Naive thymus-derived CD8-positive, alpha-beta T cell (primary cell): Measurements from ENCODE around the gene DUOX1. TPM values are rescaled to one million over a fixed set of nuclear protein-coding genes. Genes with fewer than 3 reads are reported as not detected.

Source experiments
- ATAC-seq, 2 donors: fragments of 150-1000 bp; cut with Tn5 transposase in 1 of 2; sonication (Bioruptor Pico), chemical (Tn5 transposase) in 1 of 2; 1 replicate in 1 of 2; 2 replicates in 1 of 2; pipeline ENCODE4 v1.10.0; 2021; ENCODE audit warnings: mild to moderate bottlenecking in 2 of 2, moderate library complexity in 2 of 2
- POLR2A ChIA-PET: fragments of 350-600 bp; sonication (Branson Sonifier 250); formaldehyde crosslinking; loops from one replicate; lab custom pipeline; 2021; ENCODE audit warnings: antibody characterized with exemption; lab: Charles Lee
- DNase-seq, 10 donors: peaks; one replicate each; pipeline versions ENCODE4 v3.0.0 to v3.0.0-alpha.2; 2020 to 2022
- H3K27ac Mint-ChIP-seq, 10 donors: one replicate each; pipeline ENCODE4 v1.8.0; 2020 to 2022; ENCODE audit warnings: mild to moderate bottlenecking in 10 of 10, mixed read lengths in 10 of 10, moderate library complexity in 4 of 10, inconsistent platforms in 1 of 10
- H3K27me3 Mint-ChIP-seq, 5 donors: one replicate each; pipeline ENCODE4 v1.8.0; 2021 to 2022; ENCODE audit warnings: mixed read lengths in 5 of 5
- H3K36me3 Mint-ChIP-seq, 3 donors: one replicate each; pipeline ENCODE4 v1.8.0; 2020 to 2022; ENCODE audit warnings: mixed read lengths in 3 of 3, mild to moderate bottlenecking in 2 of 3, inconsistent platforms in 1 of 3
- H3K4me1 Mint-ChIP-seq, 4 donors: one replicate each; pipeline ENCODE4 v1.8.0; 2021 to 2022; ENCODE audit warnings: mixed read lengths in 4 of 4
- H3K4me3 Mint-ChIP-seq, 10 donors: one replicate each; pipeline ENCODE4 v1.8.0; 2020 to 2022; ENCODE audit warnings: mild to moderate bottlenecking in 10 of 10, mixed read lengths in 10 of 10, moderate library complexity in 6 of 10, inconsistent platforms in 1 of 10
- H3K9me3 Mint-ChIP-seq, 9 donors: one replicate each; pipeline ENCODE4 v1.8.0; 2020 to 2022; ENCODE audit warnings: mixed read lengths in 9 of 9, mild to moderate bottlenecking in 3 of 9, inconsistent platforms in 1 of 9, moderate library complexity in 1 of 9
- polyA plus RNA-seq, 3 donors: library from polyadenylated mRNA; unstranded; fragments of 300-500 nt; fragmentation: Illumina TruSeq; gene quantifications; one replicate each; pipeline ENCODE4 v1.2.3, GENCODE V29; 2021
- total RNA-seq, 8 experiments: library from RNA in 2 of 8; stranded (reverse) in 2 of 8; gene quantifications; one replicate each; pipeline ENCODE4 v1.2.3 and lab custom pipeline; 2021 to 2026

Gene DUOX1
- total and polyA plus RNA-seq, 5 experiments from 2014 or later: 0.35 to 3.7 (median 0.40) TPM; not detected in 2

DNA sequence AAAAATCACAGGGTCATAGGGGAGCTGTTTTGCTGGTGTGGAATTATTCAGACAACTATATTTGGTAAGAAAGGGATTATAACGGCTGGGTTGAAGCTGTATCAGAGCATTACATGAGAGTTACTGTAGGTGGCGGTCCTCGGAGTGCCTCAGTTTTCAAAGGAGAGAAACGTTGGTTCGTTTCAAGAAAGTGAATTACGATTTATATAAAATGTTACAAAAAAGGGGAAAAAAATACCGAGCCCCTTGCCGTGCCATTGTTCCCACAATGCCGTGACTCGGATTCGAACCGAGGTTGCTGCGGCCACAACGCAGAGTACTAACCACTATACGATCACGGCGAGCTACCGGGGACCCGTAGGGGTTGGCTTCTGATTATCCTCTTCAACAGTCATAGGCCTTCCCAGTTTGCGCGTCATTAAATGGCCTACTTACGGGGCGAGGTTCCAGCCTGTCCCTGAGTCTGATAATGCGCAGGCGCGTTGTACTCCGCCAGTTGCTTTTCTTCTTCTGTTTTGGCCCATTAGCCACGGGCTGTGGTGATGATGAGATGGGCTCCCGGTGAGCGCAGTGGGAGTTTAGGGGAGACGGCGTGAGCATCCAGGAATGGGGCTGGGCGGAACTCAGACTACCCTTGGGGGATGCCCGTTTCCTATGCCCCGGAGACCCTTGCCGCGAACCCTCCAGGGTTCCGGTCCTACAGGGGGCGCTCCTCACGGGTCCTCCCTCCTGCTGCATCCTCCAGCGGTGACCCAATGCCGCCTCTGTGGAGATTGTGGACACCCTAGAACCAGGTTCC lies 68.7 kb downstream of the DUOX1 start:
- peaks cover 0 to 5% (median 0%) of the 10 kb centered on the region in 9 donors for H3K9me3 Mint-ChIP-seq
- H3K36me3 Mint-ChIP-seq: no peaks in the 10 kb centered on the region
- POLR2A ChIA-PET: interaction anchor here (0.7 to 5.2 kb wide), 16 partner anchors 9 to 910 kb away, joined by 3 to 88 read pairs (median 5); partner anchors contain the start of genes BLOC1S6, GOLM2 and SHF
- peaks cover 0 to 19% (median 15%) of the 10 kb centered on the region in 4 donors for H3K4me1 Mint-ChIP-seq
- H3K27me3 Mint-ChIP-seq: peaks cover 0 to 4% (median 0%) of the 10 kb centered on the region in 5 donors
- ATAC-seq (peak; percentile 62 to 70), DNase-seq (peak; percentile 74 to 99 (median 98))
- no peak overlapping the region for H3K4me3 Mint-ChIP-seq
- H3K27ac Mint-ChIP-seq: no peak overlapping the region

DNA sequence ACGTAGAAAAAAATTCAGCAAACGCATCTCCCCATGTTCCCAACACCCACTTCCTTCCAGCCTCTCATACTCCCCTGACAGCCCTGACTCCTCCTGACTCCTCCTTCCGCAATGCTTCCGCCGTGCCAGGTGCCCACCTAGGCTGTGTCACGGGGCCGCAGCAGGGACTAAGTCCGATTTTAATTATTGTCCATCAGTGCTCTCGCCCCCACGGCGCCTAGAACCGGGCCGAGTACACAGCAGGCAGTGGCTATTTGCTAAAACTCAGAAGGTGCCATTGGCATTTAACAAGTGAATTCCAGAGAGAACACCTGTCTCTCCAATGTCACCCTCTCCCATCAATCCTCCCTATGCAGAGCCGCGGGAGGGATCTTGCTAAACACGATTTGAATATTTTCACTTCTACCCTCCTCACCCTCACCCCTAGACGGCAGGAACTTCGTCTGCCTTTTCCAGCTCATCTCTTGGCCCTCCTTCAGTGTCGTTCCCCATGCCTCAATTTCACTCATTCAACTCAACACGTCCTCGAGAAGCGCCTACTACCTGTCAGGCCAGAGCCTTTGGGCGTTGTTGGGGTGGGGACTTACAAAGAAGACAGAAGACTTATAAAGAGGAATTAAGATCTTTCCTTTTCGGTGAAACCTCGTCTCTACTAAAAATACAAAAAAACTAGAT lies 69.5 kb downstream of the DUOX1 start:
- peaks cover 0 to 5% (median 0%) of the 10 kb centered on the region in 9 donors for H3K9me3 Mint-ChIP-seq
- POLR2A ChIA-PET: interaction anchor here (0.7 to 5.2 kb wide), 11 partner anchors 8 to 911 kb away, joined by 3 to 88 read pairs (median 14); partner anchors contain the start of genes GOLM2 and SHF
- ATAC-seq (no peak), DNase-seq (peak in 7 of 10 donors; percentile 9 to 73 (median 53))
- no peaks in the 10 kb centered on the region for H3K36me3 Mint-ChIP-seq
- H3K4me1 Mint-ChIP-seq: peaks cover 0 to 19% (median 15%) of the 10 kb centered on the region in 4 donors
- H3K27ac Mint-ChIP-seq: no peak overlapping the region
- H3K27me3 Mint-ChIP-seq: peaks cover 0 to 4% (median 0%) of the 10 kb centered on the region in 5 donors
- no peak overlapping the region for H3K4me3 Mint-ChIP-seq

DNA sequence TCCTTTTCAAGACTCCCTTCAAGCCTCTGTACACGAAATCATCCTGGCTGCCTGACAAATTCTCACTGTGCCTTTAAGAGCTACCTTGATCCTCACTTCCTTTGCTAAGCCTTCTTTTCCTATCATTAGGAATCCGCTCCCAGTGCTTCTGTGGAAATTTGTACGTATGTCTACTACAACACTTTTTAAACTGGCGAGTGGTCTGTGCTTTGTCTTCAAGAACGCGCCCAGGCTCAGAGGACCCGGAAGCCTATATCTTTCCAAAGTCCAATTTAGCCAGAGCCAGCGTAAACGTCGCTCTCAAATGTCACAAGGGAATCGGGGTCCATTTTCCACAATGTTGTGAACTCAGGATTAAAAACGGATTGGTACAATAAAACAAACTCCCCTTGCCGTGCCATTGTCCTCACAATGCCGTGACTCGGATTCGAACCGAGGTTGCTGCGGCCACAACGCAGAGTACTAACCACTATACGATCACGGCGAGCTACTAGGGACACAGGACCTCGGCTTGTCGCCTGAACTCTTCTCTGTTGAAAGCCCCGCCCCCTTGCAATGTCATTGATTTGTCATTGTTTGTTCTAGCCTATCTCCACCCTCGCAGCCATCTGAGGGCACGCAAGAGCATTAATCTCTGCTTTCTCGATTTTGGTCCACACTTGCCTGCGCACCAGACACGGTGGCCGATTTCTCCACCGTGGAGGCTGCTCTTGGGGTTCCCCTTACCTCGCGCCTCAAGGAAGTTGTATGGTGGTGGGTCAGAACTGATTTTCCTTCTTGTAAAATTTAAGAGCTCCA lies 70.4 kb downstream of the DUOX1 start:
- Mint-ChIP-seq H3K27ac (no peak overlapping the region), H3K9me3 (peaks cover 0 to 5% (median 0%) of the 10 kb centered on the region in 9 donors), H3K27me3 (peaks cover 0 to 4% (median 0%) of the 10 kb centered on the region in 5 donors), H3K36me3 (no peaks in the 10 kb centered on the region), H3K4me3 (no peak overlapping the region), H3K4me1 (peaks cover 4 to 22% (median 18%) of the 10 kb centered on the region in 4 donors)
- POLR2A ChIA-PET: interaction anchor here (0.6 to 5.2 kb wide), 24 partner anchors 8 to 772 kb away, joined by 3 to 88 read pairs (median 4); partner anchors contain the start of genes BLOC1S6, CTDSPL2, EIF3J and SHF
- ATAC-seq: peak; percentile 64 to 66
- peak; percentile 80 to 99 (median 98) for DNase-seq

DNA sequence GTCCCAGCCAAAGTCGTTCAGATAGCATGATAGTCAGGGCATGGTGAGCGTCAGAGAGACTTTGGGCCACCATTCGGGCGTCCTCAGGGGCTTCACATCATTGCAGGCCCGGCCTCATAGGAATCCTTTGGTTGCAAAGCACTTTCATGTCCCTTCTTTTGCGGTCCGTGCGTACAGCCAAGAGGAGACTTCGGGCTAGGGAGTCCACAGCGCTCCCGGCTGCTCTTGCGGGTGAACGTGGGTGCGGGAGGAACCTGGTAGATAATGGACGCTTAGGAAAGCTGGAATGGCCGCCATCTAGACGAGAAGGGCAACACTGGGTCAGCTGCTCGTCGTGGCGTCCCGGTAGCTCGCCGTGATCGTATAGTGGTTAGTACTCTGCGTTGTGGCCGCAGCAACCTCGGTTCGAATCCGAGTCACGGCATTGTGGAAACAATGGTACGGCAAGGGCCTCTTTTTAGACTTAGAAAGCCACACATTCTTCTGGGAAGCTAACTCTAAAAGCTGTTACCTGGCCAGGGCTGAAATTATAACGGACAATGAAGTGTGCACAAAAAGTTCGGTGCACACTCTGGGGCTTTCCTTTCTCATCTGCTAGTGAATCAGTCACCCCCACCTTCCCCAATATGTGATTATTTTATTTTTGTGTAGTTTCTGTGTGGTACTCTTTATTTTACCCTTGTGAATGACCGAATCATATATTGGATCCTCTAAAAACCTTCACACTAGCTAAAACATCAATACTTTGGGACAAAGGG lies 71.2 kb downstream of the DUOX1 start:
- no peaks in the 10 kb centered on the region for H3K36me3 Mint-ChIP-seq
- H3K4me1 Mint-ChIP-seq: peaks cover 8 to 22% (median 19%) of the 10 kb centered on the region in 4 donors
- H3K27me3 Mint-ChIP-seq: peaks cover 0 to 4% (median 0%) of the 10 kb centered on the region in 5 donors
- H3K4me3 Mint-ChIP-seq: no peak overlapping the region
- peaks cover 0 to 5% (median 0%) of the 10 kb centered on the region in 9 donors for H3K9me3 Mint-ChIP-seq
- peak; percentile 19 to 27 for ATAC-seq
- no peak overlapping the region for H3K27ac Mint-ChIP-seq
- POLR2A ChIA-PET: interaction anchor here (0.7 to 5.2 kb wide), 22 partner anchors 9 to 773 kb away, joined by 3 to 88 read pairs (median 4); partner anchors contain the start of genes BLOC1S6, CTDSPL2 and SHF
- DNase-seq: peak in 9 of 10 donors; percentile 51 to 83 (median 68)

DNA sequence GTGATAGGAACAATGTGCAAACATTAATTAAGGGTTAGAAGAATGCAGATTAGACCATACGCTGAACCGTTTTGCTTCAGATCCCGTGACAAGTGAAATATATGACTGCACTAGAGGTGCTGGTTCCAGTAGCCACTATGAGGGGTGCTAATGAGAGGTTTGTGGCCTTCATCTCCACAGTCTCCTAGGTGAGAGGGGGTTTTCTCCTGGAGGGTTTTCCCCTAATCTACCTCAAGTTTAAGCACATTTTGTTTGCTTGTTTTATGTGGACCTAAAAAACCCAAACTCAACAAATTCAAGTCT lies 71.7 kb downstream of the DUOX1 start:
- Mint-ChIP-seq H3K36me3 (no peaks in the 10 kb centered on the region), H3K27ac (no peak overlapping the region), H3K4me3 (no peak overlapping the region), H3K27me3 (peaks cover 0 to 4% (median 1%) of the 10 kb centered on the region in 5 donors), H3K4me1 (peaks cover 8 to 22% (median 19%) of the 10 kb centered on the region in 4 donors), H3K9me3 (peaks cover 0 to 5% (median 0%) of the 10 kb centered on the region in 9 donors)
- ATAC-seq: no peak
- POLR2A ChIA-PET: interaction anchor here (0.8 to 5.2 kb wide), 15 partner anchors 8 to 774 kb away, joined by 3 to 88 read pairs (median 6); partner anchors contain the start of genes BLOC1S6, CTDSPL2 and SHF
- DNase-seq: no peak

DNA sequence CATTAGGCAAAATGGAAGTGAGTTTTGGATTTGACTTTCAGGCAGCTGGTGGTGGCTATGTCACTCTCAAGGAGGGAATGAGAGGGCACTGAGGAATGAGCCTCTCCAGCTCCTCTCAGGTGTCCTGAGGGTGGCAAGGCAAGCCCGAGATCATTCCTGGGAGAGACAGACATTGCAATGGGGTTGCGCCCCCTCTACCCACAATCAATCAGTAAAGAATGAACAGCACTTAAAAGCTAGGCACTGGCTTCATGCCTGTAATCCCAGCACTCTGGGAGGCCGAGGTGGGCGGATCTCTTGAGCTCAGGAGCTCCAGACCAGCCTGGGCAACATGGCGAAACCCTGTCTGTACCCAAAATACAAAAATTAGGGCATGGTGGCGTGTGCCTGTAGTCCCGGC lies 72.1 kb downstream of the DUOX1 start:
- peaks cover 0 to 6% (median 4%) of the 10 kb centered on the region in 5 donors for H3K27me3 Mint-ChIP-seq
- no peak for ATAC-seq
- POLR2A ChIA-PET: interaction anchor here (1.1 to 5.2 kb wide), 7 partner anchors 8 to 201 kb away, joined by 3 to 88 read pairs (median 17); partner anchors contain the start of gene SHF
- no peak for DNase-seq
- peaks cover 8 to 22% (median 19%) of the 10 kb centered on the region in 4 donors for H3K4me1 Mint-ChIP-seq
- no peak overlapping the region for H3K4me3 Mint-ChIP-seq
- peaks cover 0 to 5% (median 0%) of the 10 kb centered on the region in 9 donors for H3K9me3 Mint-ChIP-seq
- H3K27ac Mint-ChIP-seq: no peak overlapping the region
- no peaks in the 10 kb centered on the region for H3K36me3 Mint-ChIP-seq

DNA sequence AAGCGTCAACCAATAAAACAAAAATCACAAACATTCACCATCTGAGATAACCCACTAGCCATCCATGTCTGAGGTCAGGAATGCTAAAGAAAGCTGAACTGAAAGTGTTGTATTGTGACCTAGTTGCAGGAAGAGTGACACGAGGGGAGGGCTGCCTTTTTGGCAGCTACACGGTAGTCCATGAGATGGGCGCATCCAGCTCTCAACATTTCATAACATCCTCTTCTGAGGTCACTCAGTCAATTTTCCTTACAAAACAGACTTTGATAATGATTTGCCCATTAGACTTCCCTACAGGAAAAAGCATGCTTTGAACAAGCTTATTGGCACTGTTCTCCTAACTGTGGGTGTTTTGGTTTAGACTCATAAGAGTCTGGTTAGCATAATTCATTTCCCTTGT lies 73.4 kb downstream of the DUOX1 start:
- Mint-ChIP-seq H3K4me3 (no peak overlapping the region), H3K4me1 (peaks cover 8 to 18% (median 15%) of the 10 kb centered on the region in 4 donors), H3K9me3 (peaks cover 0 to 5% (median 0%) of the 10 kb centered on the region in 9 donors), H3K27me3 (peaks cover 3 to 19% (median 7%) of the 10 kb centered on the region in 5 donors), H3K36me3 (no peaks in the 10 kb centered on the region), H3K27ac (peak overlapping the region in 1 of 10 donors; percentile 7)
- ATAC-seq: no peak
- DNase-seq: no peak
- POLR2A ChIA-PET: interaction anchor here (0.7 to 1.1 kb wide), 3 partner anchors 40 to 199 kb away, joined by 3 to 5 read pairs (median 4); a partner anchor contains a TSS

DNA sequence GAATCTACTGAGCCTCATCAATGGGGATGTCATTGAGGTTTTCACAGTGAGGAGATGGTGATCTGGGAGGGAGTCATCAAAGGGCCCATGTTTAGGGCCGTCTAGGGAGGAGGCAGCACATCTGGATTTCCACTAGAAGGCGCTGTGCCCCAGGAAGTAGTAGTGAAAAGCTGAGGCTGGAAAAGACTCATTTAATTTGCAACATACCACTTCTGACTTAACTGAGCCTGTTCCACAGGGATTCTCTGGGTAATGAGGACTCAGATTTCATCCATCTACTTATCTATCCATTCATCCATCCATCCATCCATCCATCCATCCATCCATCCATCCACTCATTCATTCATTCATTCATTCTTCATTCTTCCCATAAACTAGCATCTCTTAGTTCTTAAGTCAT lies 75.4 kb downstream of the DUOX1 start:
- DNase-seq (peak in 9 of 10 donors; percentile 29 to 72 (median 47)), ATAC-seq (no peak)
- Mint-ChIP-seq H3K27ac (peak overlapping the region in 2 of 10 donors; percentile 40 to 86), H3K27me3 (peaks cover 5 to 23% (median 11%) of the 10 kb centered on the region in 5 donors), H3K4me3 (no peak overlapping the region), H3K36me3 (no peaks in the 10 kb centered on the region), H3K9me3 (no peaks in the 10 kb centered on the region), H3K4me1 (peaks cover 3 to 8% (median 4%) of the 10 kb centered on the region in 4 donors)
- POLR2A ChIA-PET: interaction anchor here (1.3 kb wide), 1 partner anchor 17 kb away, joined by 4 read pairs; the partner anchor contains the start of gene SHF

DNA sequence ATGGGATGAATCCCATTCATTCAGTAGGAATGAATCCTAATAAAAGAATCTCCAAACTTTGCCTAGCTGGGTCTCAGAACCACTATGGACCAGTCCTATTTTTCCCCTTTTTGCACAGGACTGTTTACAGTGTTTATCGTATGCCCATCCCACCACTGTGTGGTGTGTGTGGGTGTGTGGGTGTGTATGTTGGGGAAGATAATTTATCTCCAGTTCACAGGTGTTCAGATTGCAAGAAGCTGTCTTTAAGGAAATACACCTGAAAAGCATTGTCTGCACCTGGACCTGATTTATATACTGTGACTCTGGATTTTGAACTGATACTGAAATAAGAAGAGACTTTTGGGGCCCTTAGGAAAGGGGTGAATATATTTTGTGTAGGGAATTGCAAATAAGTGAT lies 82.7 kb downstream of the DUOX1 start:
- no peak overlapping the region for H3K27ac Mint-ChIP-seq
- H3K27me3 Mint-ChIP-seq: peaks cover 2 to 11% (median 6%) of the 10 kb centered on the region in 5 donors
- ATAC-seq (no peak), DNase-seq (no peak)
- no peaks in the 10 kb centered on the region for H3K4me1 Mint-ChIP-seq
- H3K36me3 Mint-ChIP-seq: no peaks in the 10 kb centered on the region
- H3K9me3 Mint-ChIP-seq: no peaks in the 10 kb centered on the region
- POLR2A ChIA-PET: interaction anchor here (1.2 to 2.7 kb wide), 2 partner anchors 11 to 67 kb away, joined by 3 to 7 read pairs; no protein-coding TSS in a partner anchor
- H3K4me3 Mint-ChIP-seq: no peak overlapping the region
